ENCODE results near the gene BMP2. TPM values are rescaled to one million over a fixed set of nuclear protein-coding genes. Genes with fewer than 3 reads are reported as not detected.

Gene BMP2
- total RNA-seq, 1 donor from 2014 or later, result 22.7 TPM

DNA sequence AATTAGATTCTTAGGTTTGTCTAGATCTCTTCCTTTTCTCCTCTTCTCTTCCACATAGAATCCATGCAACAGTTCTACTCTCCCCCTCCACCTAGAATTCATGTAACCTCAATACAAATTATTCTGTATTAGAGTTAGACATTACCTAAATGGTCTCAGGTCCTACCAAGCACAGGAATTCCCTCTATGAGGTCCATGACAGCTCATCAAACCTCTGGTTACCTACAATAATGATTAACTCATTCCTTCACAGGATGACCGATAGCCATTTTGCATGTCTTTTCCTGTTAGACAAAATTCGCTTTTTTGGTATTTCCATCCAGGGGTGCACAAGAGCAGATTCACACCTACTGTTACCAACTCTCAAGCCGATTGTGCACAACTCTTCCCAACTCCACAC lies 27.4 kb upstream of the BMP2 start:
- H3K9me3 ChIP-seq, result no peaks in the 10 kb centered on the region
- TF ChIP-seq, protein P1, sequence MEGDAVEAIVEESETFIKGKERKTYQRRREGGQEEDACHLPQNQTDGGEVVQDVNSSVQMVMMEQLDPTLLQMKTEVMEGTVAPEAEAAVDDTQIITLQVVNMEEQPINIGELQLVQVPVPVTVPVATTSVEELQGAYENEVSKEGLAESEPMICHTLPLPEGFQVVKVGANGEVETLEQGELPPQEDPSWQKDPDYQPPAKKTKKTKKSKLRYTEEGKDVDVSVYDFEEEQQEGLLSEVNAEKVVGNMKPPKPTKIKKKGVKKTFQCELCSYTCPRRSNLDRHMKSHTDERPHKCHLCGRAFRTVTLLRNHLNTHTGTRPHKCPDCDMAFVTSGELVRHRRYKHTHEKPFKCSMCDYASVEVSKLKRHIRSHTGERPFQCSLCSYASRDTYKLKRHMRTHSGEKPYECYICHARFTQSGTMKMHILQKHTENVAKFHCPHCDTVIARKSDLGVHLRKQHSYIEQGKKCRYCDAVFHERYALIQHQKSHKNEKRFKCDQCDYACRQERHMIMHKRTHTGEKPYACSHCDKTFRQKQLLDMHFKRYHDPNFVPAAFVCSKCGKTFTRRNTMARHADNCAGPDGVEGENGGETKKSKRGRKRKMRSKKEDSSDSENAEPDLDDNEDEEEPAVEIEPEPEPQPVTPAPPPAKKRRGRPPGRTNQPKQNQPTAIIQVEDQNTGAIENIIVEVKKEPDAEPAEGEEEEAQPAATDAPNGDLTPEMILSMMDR (IDR thresholded peaks at IDR 0.05), result no peak
- no peak for ATAC-seq
- no peak overlapping the region for H3K4me3 ChIP-seq
- intact Hi-C loops (cut with DNase I), result no loop called here
- H3K27ac ChIP-seq, result no peak overlapping the region
- H3K4me1 ChIP-seq, result peaks cover 8% of the 10 kb centered on the region
- no peaks in the 10 kb centered on the region for H3K36me3 ChIP-seq
- no peaks in the 10 kb centered on the region for H3K27me3 ChIP-seq
- DNase-seq, result no peak

DNA sequence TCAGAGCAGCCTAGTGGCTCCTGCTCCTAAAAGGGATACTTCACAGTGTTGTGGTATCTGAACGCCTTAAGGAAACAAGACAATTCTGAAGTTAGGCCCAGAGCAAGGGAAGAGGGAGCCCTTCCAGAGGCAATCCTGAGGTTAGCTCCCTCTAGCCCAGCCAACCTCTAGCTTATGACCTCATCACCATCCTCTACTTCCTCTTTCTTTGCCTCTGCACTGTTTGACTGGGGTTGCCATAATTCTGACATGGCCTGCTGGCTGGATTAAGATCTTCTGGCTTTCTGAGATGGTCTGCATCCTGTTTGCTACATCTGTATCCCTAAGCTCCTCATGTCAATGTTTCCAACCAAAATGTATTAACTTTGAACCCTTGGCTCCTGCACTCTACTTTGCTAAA lies 23.3 kb upstream of the BMP2 start:
- intact Hi-C loops (cut with DNase I), result no loop called here
- no peaks in the 10 kb centered on the region for H3K36me3 ChIP-seq
- H3K9me3 ChIP-seq, result no peaks in the 10 kb centered on the region
- H3K27ac ChIP-seq, result no peak overlapping the region
- TF ChIP-seq, protein P1 (IDR thresholded peaks at IDR 0.05), result no peak
- DNase-seq (no peak), ATAC-seq (peak; percentile 33)
- no peaks in the 10 kb centered on the region for H3K27me3 ChIP-seq
- no peaks in the 10 kb centered on the region for H3K4me1 ChIP-seq
- no peak overlapping the region for H3K4me3 ChIP-seq

DNA sequence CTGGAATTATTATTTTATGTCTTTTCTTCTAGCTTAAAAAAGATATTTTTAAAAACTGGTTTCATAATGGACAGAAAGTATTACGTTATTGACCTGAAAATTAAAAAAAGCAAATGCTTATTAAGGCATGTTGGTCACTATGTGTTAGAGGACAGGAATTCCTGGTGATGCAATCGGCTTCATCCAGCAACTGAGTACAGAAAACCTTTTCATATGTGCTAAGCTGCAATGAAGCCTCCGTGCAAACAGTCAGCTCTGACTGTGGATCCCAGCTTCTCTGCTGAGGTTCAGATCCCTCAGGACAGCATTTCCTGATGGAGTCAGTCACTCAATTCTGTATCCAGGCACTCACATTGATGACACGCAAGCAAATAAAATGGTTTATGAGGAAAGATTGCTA lies 22.7 kb upstream of the BMP2 start:
- no peaks in the 10 kb centered on the region for H3K27me3 ChIP-seq
- intact Hi-C loops (cut with DNase I), result no loop called here
- no peaks in the 10 kb centered on the region for H3K9me3 ChIP-seq

DNA sequence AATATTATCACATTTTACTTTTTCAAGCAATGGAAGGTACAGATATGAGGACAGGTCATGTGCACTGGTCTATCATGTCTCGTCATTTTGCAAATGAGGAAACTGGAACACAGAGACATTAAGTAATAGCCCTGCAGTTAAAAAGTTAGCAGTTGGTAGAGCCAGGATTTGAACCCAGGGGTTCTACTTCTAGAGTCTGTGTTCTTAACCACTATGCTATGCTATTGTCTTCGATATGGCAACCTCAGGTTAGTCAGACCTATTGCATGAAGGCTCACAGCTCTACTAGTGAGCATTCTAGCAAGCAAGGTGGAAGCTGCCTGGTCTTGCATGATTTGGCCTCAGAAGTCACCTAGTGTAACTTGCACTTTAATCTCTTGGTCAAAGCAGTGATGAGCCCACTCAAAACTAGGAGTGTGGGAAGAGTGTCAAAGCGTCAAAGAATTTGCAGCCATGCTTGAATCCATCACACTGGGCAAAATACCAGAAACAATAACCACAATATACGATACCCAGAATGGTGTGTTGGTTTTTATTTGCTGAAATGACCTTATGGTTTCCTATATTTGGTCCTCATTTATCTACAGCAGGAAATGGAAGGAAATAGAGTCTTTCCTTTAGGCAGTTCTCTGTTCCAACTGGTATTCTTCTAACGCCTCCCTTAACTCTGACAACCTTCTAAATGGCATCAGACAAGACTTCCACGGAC lies 20.4 kb upstream of the BMP2 start:
- Histone ChIP-seq H3K27me3 (no peaks in the 10 kb centered on the region), H3K4me3 (no peak overlapping the region), H3K4me1 (no peaks in the 10 kb centered on the region), H3K27ac (no peak overlapping the region), H3K9me3 (no peaks in the 10 kb centered on the region), H3K36me3 (no peaks in the 10 kb centered on the region)
- ATAC-seq, result no peak
- TF ChIP-seq, protein P1 (IDR thresholded peaks at IDR 0.05), result no peak
- intact Hi-C loops (cut with DNase I), result no loop called here
- DNase-seq, result no peak

More for the DNA sequence above, 22.7 kb upstream of the BMP2 start:
- Histone ChIP-seq H3K36me3 (no peaks in the 10 kb centered on the region), H3K27ac (no peak overlapping the region), H3K4me3 (no peak overlapping the region), H3K4me1 (no peaks in the 10 kb centered on the region)
- no peak for DNase-seq
- no peak for ATAC-seq
- TF ChIP-seq, protein P1 (IDR thresholded peaks at IDR 0.05), result no peak

DNA sequence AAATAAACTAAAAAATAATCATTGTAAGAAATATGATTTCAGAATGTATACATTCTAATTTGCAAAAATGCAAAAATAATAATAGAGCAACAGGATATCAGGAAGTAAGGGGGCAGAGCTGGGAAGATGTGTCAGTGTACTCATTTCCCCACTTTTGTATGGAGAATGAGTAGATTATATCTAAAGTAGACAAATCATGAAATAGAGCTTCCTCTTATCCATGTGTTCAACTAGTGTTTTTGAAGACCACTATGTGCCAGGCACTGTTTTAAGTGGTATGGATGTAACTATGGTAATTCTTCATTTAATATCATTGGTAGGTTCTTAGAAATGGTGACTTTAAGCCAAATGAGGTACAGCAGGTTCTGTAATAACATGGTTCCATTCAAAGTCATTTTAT lies 17.0 kb upstream of the BMP2 start:
- no peak overlapping the region for H3K27ac ChIP-seq
- H3K27me3 ChIP-seq, result no peaks in the 10 kb centered on the region
- H3K9me3 ChIP-seq, result no peaks in the 10 kb centered on the region
- H3K36me3 ChIP-seq, result no peaks in the 10 kb centered on the region
- no peak for ATAC-seq
- TF ChIP-seq, protein P1 (IDR thresholded peaks at IDR 0.05), result no peak
- no peaks in the 10 kb centered on the region for H3K4me1 ChIP-seq
- intact Hi-C loops (cut with DNase I), result no loop called here
- DNase-seq, result no peak
- no peak overlapping the region for H3K4me3 ChIP-seq
